Vagina (tissue), 2 donors: ENCODE data around the gene ZNF79. TPM values are rescaled to one million over a fixed set of nuclear protein-coding genes. Genes with fewer than 3 reads are reported as not detected.

ENCODE experiments used
- DNase-seq, 2 donors: peaks; one replicate each; pipeline ENCODE4 v3.0.0-alpha.2; 2017; ENCODE audit errors: extremely low spot score in 2 of 2
- H3K27ac ChIP-seq: fragments of 200-600 bp; sonication (generic); one replicate; pipeline ENCODE4 v1.5.1; 2019
- H3K27me3 ChIP-seq: fragments of 200-600 bp; sonication (generic); one replicate; pipeline ENCODE4 v1.5.1; 2019
- H3K36me3 ChIP-seq, 2 donors: fragments of 200-600 bp; sonication (generic); one replicate each; pipeline ENCODE4 v1.5.1; 2017 to 2019
- H3K4me1 ChIP-seq: fragments of 200-600 bp; sonication (generic); one replicate; pipeline ENCODE4 v1.5.1; 2019
- H3K4me3 ChIP-seq, 2 donors: fragments of 200-600 bp; sonication (generic); 1 replicate in 1 of 2; 2 replicates in 1 of 2; pipeline ENCODE4 v1.5.1; 2016 to 2019
- H3K9me3 ChIP-seq: fragments of 200-600 bp; sonication (generic); one replicate; pipeline ENCODE4 v1.5.1; 2019
- POLR2A ChIP-seq, 2 donors: fragments of 450-650 bp; IDR thresholded peaks; one replicate each; pipeline ENCODE4 v1.6.1; 2017; ENCODE audit warnings: antibody characterized with exemption in 2 of 2, mild to moderate bottlenecking in 2 of 2, moderate library complexity in 2 of 2
- POLR2AphosphoS5 ChIP-seq, 2 donors: sonication (generic); formaldehyde crosslinking; IDR thresholded peaks; one replicate each; pipeline ENCODE4 v1.9.0; 2017; ENCODE audit warnings: antibody characterized with exemption in 2 of 2, mild to moderate bottlenecking in 2 of 2, low read depth in 1 of 2; ENCODE audit not compliant: insufficient read depth in 1 of 2
- intact Hi-C: fragments of 100-400 bp; cut with DNase I; formaldehyde crosslinking; loops from one replicate; pipeline ENCODE4 v1.15.1; 2023
- total RNA-seq: library from RNA; depleted of rRNA; stranded (reverse); fragments of >200 nt; gene quantifications from one replicate; pipeline ENCODE4 v1.2.3, GENCODE V29; 2016
- TF ChIP-seq, protein P1 (sequence below), 3 experiments: fragments of 450-650 bp in 2 of 3; fragments of 200-600 bp in 1 of 3; sonication (generic) in 1 of 3; IDR thresholded peaks; one replicate each; pipeline ENCODE4 v1.5.1; 2017 to 2019; ENCODE audit warnings: antibody characterized with exemption in 3 of 3, mild to moderate bottlenecking in 2 of 3, moderate library complexity in 2 of 3

Gene ZNF79
- total RNA-seq, 1 donor from 2014 or later = 13.3 TPM

DNA sequence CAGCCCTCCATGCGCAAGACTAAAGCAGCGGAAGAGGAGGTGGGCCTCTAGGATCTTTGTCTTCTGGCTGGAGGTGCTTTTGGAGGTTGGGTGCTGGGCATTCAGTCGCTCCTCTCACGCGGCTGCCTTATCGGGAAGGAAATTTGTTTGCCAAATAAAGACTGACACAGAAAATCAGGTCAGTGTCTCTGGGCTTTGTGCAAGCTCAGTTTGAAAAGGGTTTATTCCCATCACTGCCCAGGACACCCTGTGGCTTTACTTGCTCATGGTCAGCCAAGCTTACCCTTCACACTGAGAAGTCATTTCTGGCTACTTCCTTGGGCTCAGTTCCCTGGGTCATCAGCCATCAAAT is 16.7 kb upstream of the ZNF79 start:
- Histone ChIP-seq H3K27ac (no peak overlapping the region), H3K27me3 (no peaks in the 10 kb centered on the region), H3K36me3 (peaks cover 0 to 26% of the 10 kb centered on the region in 2 donors), H3K9me3 (no peaks in the 10 kb centered on the region), H3K4me3 (no peak overlapping the region), H3K4me1 (no peaks in the 10 kb centered on the region)
- intact Hi-C loops = no loop called here
- TF ChIP-seq POLR2A (IDR thresholded peaks at IDR 0.05) = no peak
- TF ChIP-seq, protein P1, sequence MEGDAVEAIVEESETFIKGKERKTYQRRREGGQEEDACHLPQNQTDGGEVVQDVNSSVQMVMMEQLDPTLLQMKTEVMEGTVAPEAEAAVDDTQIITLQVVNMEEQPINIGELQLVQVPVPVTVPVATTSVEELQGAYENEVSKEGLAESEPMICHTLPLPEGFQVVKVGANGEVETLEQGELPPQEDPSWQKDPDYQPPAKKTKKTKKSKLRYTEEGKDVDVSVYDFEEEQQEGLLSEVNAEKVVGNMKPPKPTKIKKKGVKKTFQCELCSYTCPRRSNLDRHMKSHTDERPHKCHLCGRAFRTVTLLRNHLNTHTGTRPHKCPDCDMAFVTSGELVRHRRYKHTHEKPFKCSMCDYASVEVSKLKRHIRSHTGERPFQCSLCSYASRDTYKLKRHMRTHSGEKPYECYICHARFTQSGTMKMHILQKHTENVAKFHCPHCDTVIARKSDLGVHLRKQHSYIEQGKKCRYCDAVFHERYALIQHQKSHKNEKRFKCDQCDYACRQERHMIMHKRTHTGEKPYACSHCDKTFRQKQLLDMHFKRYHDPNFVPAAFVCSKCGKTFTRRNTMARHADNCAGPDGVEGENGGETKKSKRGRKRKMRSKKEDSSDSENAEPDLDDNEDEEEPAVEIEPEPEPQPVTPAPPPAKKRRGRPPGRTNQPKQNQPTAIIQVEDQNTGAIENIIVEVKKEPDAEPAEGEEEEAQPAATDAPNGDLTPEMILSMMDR (IDR thresholded peaks at IDR 0.05) = no peak
- no peak for TF ChIP-seq POLR2AphosphoS5 (IDR thresholded peaks at IDR 0.05; ENCODE audit: insufficient read depth in 1 of 2, low read depth in 1 of 2)
- DNase-seq = no peak

DNA sequence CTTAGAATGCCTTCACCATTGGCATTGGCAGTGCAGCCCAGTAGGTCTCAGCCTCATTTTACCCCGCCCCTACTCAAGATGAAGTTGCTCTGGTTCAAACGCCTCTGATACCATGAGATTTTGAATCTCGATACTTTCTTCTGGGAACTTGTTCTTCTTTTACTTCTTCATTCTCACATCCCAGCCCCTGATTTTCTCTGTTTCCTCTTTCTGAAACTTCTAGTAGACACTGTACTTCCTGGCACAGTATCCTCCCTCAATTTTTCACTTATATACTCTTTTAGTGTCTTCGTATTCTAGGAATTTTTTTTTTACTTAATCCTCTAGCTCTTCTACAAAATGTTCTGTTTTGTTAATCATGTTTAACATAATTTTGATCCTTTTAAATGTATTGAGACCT is 13.1 kb upstream of the ZNF79 start:
- Histone ChIP-seq H3K27me3 (no peaks in the 10 kb centered on the region), H3K27ac (no peak overlapping the region), H3K9me3 (no peaks in the 10 kb centered on the region), H3K4me3 (no peak overlapping the region), H3K36me3 (no peaks in the 10 kb centered on the region), H3K4me1 (no peaks in the 10 kb centered on the region)
- intact Hi-C loops = no loop called here
- DNase-seq = no peak
- TF ChIP-seq, protein P1 (IDR thresholded peaks at IDR 0.05) = no peak
- TF ChIP-seq POLR2A (IDR thresholded peaks at IDR 0.05) (no peak), POLR2AphosphoS5 (IDR thresholded peaks at IDR 0.05; ENCODE audit: insufficient read depth in 1 of 2, low read depth in 1 of 2) (no peak)

DNA sequence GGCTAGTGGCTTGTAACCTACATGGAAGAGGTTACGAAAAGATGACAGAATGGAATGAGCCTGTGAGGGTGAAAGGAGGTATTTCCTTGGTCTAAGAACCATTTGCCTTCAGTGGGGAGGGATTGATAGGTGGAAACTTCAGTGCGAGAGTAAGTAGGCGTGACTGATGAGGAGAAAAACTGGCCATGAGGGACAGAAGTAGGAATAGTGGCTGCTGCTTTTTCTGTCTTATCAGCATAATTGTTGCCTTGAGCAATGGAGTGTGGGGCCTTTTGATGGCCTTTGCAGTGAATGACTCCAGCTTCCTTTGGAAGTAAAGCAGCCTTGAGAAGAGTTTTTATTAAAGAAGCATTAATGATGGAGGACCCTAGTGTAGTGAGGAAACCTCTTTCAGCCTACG is 9.0 kb upstream of the ZNF79 start:
- no peak for DNase-seq
- intact Hi-C loops = no loop called here
- Histone ChIP-seq H3K9me3 (no peaks in the 10 kb centered on the region), H3K4me1 (peaks cover 20% of the 10 kb centered on the region), H3K36me3 (no peaks in the 10 kb centered on the region), H3K4me3 (no peak overlapping the region), H3K27ac (no peak overlapping the region), H3K27me3 (no peaks in the 10 kb centered on the region)
- TF ChIP-seq, protein P1 (IDR thresholded peaks at IDR 0.05) = no peak
- TF ChIP-seq POLR2AphosphoS5 (IDR thresholded peaks at IDR 0.05; ENCODE audit: insufficient read depth in 1 of 2, low read depth in 1 of 2) (no peak), POLR2A (IDR thresholded peaks at IDR 0.05) (no peak)

DNA sequence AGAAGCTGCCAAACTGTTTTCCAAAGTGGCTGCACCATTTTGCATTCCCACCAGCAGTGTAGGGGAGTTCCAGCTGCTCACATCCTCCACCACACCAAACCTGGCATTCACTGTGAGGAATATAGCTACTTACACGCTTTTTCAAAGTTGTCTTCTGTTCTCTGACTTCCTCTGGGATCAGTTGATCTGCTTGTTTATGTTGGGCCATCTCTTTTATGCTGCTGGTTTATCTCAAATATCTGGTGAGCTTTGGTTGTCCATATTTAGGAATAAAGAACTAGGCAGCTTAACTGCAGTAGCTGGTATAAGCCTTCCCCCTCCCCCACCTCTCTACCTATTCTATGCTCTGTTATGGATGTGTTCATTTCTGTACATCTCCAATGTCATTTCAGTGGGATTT is 8.5 kb upstream of the ZNF79 start:
- Histone ChIP-seq H3K9me3 (no peaks in the 10 kb centered on the region), H3K36me3 (no peaks in the 10 kb centered on the region), H3K4me1 (peaks cover 20% of the 10 kb centered on the region), H3K4me3 (no peak overlapping the region), H3K27ac (no peak overlapping the region), H3K27me3 (no peaks in the 10 kb centered on the region)
- no peak for DNase-seq
- intact Hi-C loops = no loop called here
- TF ChIP-seq, protein P1 (IDR thresholded peaks at IDR 0.05) = no peak
- TF ChIP-seq POLR2AphosphoS5 (IDR thresholded peaks at IDR 0.05; ENCODE audit: insufficient read depth in 1 of 2, low read depth in 1 of 2) (no peak), POLR2A (IDR thresholded peaks at IDR 0.05) (no peak)

DNA sequence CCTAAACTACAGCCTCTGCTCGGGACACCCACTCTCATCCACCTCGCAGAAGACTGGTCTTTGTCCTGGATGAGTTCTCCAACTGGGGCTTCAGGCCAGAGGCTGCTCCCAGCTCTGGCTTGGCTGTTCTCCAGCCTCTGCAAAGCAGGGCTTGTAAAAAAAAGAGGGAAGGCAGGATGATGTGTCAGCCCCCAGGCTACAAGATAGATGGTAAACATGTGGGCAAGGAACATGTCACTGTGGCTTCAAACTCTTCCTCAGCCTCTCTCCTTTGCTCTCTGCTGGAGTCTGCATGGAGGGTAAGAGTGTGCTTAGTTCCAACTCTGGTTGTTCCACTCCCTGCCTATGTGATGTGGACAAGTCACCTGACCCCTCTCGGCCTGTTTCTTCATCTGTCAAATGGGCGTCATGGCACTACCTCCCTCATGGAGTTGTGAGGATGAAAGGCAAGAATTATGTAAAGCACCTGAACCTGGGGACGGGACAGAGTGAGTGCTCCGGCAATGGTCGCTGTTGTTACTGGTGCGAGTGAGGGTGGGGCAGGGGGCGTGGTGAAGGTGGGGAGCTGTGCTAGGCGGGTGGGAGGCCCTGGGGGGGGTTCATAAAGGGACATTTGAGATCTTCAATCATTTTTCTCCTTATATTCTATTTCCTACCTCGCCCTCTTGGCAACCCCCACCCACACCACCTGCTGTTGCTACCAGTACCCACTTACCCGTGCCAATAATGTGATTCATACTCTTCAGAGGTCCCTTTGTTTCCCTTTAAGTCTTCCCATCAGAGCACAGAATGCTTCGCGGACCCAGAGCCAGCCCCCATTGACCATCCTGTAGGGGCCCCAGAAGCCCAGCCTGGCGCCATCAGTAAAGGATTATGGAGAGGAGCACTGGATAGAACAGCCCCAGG is 6.8 kb upstream of the ZNF79 start:
- TF ChIP-seq, protein P1 (IDR thresholded peaks at IDR 0.05) = no peak
- no peak for TF ChIP-seq POLR2AphosphoS5 (IDR thresholded peaks at IDR 0.05; ENCODE audit: insufficient read depth in 1 of 2, low read depth in 1 of 2)
- TF ChIP-seq POLR2A (IDR thresholded peaks at IDR 0.05) = no peak
- no peaks in the 10 kb centered on the region for H3K27me3 ChIP-seq
- no peaks in the 10 kb centered on the region for H3K9me3 ChIP-seq
- no peak for DNase-seq
- peaks cover 30% of the 10 kb centered on the region for H3K4me1 ChIP-seq
- no peak overlapping the region for H3K27ac ChIP-seq
- H3K4me3 ChIP-seq = no peak overlapping the region
- no peaks in the 10 kb centered on the region for H3K36me3 ChIP-seq
- intact Hi-C loops = no loop called here
